ENCODE measurements around the gene LAMC2.

- no peak for TF ChIP-seq CTCF (IDR thresholded peaks at IDR 0.05)
- no peak for TF ChIP-seq ZFX (IDR thresholded peaks at IDR 0.05; ENCODE audit: borderline replicate concordance)
These were observed 20.6 kb downstream of the LAMC2 start for GRCh38 chr1:183206538-183207122.
